ENCODE measurements around the gene TAF12. TPM values are rescaled to one million over a fixed set of nuclear protein-coding genes. Genes with fewer than 3 reads are reported as not detected.
"Not testable (repeated sequence)": the region's sequence is repeated elsewhere in the genome, so short reads cannot be mapped to it uniquely, and the experiment has no call there.

TAF12 gene
- total RNA-seq, 1 experiment from 2014 or later, result 33.9 TPM

- peak; percentile 64 for ATAC-seq
- H3K36me3 ChIP-seq (ENCODE audit: control insufficient read depth, insufficient read depth, low read length), result no peaks in the 10 kb centered on the region
- TF ChIP-seq TCF7L2 (IDR thresholded peaks at IDR 0.05; ENCODE audit: low read depth, low read length) (no peak), SIN3A (IDR thresholded peaks at IDR 0.05; ENCODE audit: borderline replicate concordance, insufficient read depth, low read depth, low read length) (no peak), REST (IDR thresholded peaks at IDR 0.05; ENCODE audit: insufficient read depth in 1 of 2, low read depth in 2 of 2, low read length in 1 of 2) (no peak), POLR2AphosphoS5 (IDR thresholded peaks at IDR 0.05; ENCODE audit: low read depth, low read length) (no peak)
- TF ChIP-seq, protein P1, sequence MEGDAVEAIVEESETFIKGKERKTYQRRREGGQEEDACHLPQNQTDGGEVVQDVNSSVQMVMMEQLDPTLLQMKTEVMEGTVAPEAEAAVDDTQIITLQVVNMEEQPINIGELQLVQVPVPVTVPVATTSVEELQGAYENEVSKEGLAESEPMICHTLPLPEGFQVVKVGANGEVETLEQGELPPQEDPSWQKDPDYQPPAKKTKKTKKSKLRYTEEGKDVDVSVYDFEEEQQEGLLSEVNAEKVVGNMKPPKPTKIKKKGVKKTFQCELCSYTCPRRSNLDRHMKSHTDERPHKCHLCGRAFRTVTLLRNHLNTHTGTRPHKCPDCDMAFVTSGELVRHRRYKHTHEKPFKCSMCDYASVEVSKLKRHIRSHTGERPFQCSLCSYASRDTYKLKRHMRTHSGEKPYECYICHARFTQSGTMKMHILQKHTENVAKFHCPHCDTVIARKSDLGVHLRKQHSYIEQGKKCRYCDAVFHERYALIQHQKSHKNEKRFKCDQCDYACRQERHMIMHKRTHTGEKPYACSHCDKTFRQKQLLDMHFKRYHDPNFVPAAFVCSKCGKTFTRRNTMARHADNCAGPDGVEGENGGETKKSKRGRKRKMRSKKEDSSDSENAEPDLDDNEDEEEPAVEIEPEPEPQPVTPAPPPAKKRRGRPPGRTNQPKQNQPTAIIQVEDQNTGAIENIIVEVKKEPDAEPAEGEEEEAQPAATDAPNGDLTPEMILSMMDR (IDR thresholded peaks at IDR 0.05), result no peak
- in situ Hi-C loops (cut with HindIII; ENCODE audit: low pct_unique_long_range_greater_than_20kb, low sequenced_read_pairs), result no loop called here
- no peaks in the 10 kb centered on the region for H3K27me3 ChIP-seq (ENCODE audit: control insufficient read depth, insufficient read depth, low read length)
- peak within 1 kb of the TSS; percentile 34 to 51 for H3K4me3 ChIP-seq (ENCODE audit: low read depth in 2 of 2, low read length in 2 of 2)
- no peaks in the 10 kb centered on the region; the same call in 1 of the 2 replicates for H3K4me1 ChIP-seq (ENCODE audit: control insufficient read depth, insufficient read depth, low read length)
- POLR2A ChIA-PET, result no interaction called here
- no peak for DNase-seq (ENCODE audit: low read depth, low spot score)
- no peaks in the 10 kb centered on the region for H3K9me3 ChIP-seq (ENCODE audit: control insufficient read depth, insufficient read depth, low read depth, low read length)
- H3K27ac ChIP-seq (ENCODE audit: low read length), result 0 out of 2 replicates have a peak within 1 kb of the TSS, but pooled peaks have one; percentile 18
- CTCF ChIA-PET, result no interaction called here
- intact Hi-C loops (cut with micrococcal nuclease; ENCODE audit: unreplicated experiment), result no loop called here
- BruUV-seq (replicated peaks), result no TSS peak
These were observed 51.1 kb downstream of the TAF12 start, which contains the start of gene RAB42 for GRCh38 chr1:28591708-28592320. Gene RAB42, plus strand, starts transcription at chr1:28592265. Its CDS starts 247 bp downstream, at chr1:28592512.

DNA sequence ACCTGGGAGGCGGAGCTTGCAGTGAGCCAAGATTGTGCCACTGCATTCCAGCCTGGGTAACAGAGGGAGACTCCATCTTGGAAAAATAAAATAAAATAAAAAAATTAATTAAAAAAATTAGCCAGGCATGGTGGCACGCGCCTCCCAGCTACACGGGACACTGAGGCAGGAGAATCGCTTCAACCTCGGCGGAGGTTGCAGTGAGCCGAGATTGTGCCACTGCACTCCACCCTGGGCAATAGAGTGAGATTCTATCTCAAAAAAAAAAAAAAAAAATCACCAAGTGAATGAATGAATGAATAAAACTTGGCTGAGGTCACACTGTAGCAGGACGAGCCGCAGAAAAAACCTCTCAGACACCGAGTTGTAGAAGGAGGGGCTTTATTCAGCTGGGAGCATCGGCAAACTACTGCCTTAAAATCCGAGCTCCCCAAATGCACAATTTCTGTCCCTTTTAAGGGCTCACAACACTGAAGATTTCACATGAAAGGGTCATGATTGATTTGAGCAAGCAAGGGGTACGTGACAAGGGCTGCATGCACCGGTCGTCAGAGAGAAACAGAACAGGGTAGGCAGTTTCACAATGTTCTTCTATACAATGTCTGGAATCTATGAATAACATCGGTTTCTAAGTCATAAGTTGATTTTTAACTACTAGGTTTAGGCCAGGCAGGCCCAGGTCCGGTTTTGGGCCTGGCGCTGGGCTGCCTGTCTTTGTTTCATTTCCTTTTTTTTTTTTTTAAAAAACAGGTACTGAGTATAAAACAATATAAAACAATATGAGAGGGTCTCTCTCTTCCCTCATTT lies 56.1 kb downstream of the TAF12 start:
- POLR2A ChIA-PET, result interaction anchor here (0.7 kb wide), 1 partner anchor 267 kb away, joined by 9 read pairs; no protein-coding TSS in a partner anchor
- H3K27ac ChIP-seq (ENCODE audit: low read length); CTCF ChIA-PET; H3K4me1 ChIP-seq (ENCODE audit: control insufficient read depth, insufficient read depth, low read length); H3K36me3 ChIP-seq (ENCODE audit: control insufficient read depth, insufficient read depth, low read length); intact Hi-C loops (cut with micrococcal nuclease; ENCODE audit: unreplicated experiment); BruUV-seq (replicated peaks); H3K4me3 ChIP-seq (ENCODE audit: low read depth in 2 of 2, low read length in 2 of 2); DNase-seq (ENCODE audit: low read depth, low spot score); H3K9me3 ChIP-seq (ENCODE audit: control insufficient read depth, insufficient read depth, low read depth, low read length); ATAC-seq; H3K27me3 ChIP-seq (ENCODE audit: control insufficient read depth, insufficient read depth, low read length); in situ Hi-C loops (cut with HindIII; ENCODE audit: low pct_unique_long_range_greater_than_20kb, low sequenced_read_pairs): not testable (repeated sequence)

Measured in Panc1 (cell line).